Hypothalamus (tissue), 51 donors: Measurements from ENCODE around the gene RUNDC1.
"Not testable (repeated sequence)": the region's sequence is repeated elsewhere in the genome, so short reads cannot be mapped to it uniquely, and the experiment has no call there.

Source experiments
- DNase-seq, 51 donors: peaks; one replicate each; lab custom pipeline; 2025; lab: John Stamatoyannopoulos, UW

Gene RUNDC1

GRCh38 chr17:42989726-42990652, 9.6 kb downstream of the RUNDC1 start:
- DNase-seq, result no peak

- no peak for DNase-seq
These were observed 11.1 kb downstream of the RUNDC1 start for GRCh38 chr17:42991471-42991870.

- DNase-seq, result no peak
These were observed 12.5 kb downstream of the RUNDC1 start for GRCh38 chr17:42992872-42993271.

DNA sequence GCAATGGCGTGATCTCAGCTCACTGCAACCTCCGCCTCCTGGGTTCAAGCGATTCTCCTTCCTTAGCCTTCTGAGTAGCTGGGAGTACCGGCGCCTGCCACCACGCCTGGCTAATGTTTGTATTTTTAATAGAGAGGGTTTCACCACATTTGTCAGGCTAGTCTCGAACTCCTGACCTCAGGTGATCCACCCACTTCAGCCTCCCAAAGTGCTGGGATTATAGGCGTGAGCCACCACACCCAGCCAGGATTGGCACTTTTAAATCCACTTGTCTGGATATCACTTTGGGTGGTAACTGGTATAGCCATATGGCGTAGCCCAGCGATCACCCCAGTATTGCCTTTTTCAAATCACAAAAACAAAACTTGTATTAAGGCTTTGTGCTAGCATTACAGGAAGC, 13.5 kb downstream of the RUNDC1 start:
- not testable (repeated sequence) for DNase-seq

- DNase-seq, result no peak
These were observed 17.1 kb downstream of the RUNDC1 start for GRCh38 chr17:42997390-42997983.

- DNase-seq, result peak; percentile 51 to 99 (median 97)
These were observed 17.9 kb downstream of the RUNDC1 start, which contains the start of gene RPL27 for GRCh38 chr17:42997984-42998938. TSS of gene RPL27 (plus strand) at chr17:42998419. CDS start at chr17:42998751, 332 bp downstream.

DNA sequence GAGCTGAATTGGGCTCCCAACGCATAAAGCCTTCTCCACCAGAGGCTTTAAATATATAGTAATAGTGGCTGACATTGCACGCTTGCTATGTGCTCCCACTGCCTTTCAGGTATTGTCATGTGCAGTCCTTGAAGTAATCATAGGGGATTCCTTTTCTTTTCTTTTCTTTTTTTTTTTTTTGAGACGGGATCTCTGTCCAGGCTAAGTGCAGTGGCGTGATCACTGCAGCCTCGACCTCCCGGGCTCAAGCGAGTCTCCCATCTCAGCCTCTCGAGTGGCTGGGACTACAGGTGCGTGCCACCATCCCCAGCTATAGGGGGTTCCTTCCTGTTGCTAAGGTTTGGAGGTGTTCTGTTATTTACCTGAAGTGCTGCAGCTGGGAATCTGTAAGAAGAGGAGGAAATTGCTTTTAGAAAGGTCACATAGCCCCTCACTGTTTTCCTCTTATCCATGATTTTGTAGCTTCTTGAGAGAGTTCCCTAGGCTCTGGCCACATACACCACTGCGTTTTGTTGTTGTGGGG, 18.7 kb downstream of the RUNDC1 start:
- DNase-seq, result no peak

GRCh38 chr17:43000894-43001293, 20.5 kb downstream of the RUNDC1 start:
- DNase-seq, result not testable (repeated sequence)

- peak in 1 of 51 donors; percentile 3 for DNase-seq
These were observed 23.3 kb downstream of the RUNDC1 start for GRCh38 chr17:43003542-43004172.

- peak in 46 of 51 donors; percentile 10 to 78 (median 56) for DNase-seq
These were observed 26.5 kb downstream of the RUNDC1 start, which contains the start of gene IFI35 for GRCh38 chr17:43006639-43007551. TSS of gene IFI35 (plus strand) at chr17:43006784. CDS start at chr17:43006948, 164 bp downstream.

DNA sequence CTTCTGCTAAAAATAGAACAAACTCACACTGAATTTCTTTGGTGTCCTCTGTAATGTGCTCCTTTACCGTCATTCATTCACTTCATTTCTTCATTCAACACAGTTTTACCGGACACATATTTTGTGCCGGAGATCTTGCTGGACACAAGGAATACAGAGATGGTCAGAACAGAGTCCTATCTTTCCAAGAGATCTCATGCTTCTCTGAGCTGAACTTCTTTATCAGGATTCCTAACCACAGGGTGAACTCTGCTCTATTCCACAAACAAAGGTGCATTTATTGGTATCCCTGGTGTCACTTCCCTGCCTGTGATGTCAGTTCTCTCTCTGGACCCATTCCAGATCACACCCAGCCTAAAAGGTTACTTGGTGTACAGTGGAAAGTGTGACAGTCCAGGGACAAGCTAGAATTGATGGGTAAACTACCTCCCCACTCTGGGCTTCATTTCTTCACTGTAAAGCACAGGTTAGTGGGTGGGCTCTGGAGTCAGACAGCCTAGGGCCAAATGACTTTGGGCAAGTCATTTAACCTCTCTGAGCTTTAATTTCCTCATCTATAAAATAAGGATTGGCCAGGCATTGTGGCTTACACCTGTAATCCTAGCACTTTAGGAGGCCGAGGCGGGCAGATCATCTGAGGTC, 30.4 kb downstream of the RUNDC1 start:
- no peak for DNase-seq

DNA sequence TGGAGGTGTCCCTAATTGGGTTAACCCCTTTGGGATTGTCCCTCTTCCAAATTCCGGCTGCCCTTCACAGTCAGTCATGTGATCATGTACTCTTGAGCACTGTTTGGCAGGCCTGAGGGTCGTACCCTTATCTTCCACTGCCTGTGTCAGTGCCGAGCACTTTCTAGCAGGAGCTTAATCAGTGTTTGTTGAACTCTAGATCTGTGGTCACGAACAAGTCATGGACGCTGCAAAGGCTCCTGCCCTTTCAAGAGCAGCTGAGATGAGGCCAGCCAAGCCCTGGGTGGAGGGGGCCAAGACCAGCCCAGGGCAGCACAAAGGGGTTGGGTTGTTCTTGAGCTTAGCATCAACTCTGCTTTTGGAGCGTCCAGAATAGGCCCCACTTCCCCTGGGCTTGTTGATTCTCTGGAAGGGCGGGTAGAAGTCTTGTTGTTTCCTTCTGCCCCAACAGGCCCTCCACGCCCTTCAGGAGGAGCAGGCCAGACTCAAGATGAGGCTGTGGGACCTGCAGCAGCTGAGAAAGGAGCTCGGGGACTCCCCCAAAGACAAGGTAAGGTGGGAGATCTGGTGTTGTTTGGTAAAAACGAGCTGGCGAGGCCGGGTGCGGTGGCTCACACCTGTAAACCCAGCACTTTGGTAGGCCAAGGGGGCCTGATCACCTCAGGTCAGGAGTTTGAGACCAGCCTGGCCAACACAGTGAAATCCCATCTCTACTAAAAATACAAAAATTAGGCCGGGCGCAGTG, 31.5 kb downstream of the RUNDC1 start:
- no peak for DNase-seq

GRCh38 chr17:43013296-43013695, 32.9 kb downstream of the RUNDC1 start:
- no peak for DNase-seq

DNA sequence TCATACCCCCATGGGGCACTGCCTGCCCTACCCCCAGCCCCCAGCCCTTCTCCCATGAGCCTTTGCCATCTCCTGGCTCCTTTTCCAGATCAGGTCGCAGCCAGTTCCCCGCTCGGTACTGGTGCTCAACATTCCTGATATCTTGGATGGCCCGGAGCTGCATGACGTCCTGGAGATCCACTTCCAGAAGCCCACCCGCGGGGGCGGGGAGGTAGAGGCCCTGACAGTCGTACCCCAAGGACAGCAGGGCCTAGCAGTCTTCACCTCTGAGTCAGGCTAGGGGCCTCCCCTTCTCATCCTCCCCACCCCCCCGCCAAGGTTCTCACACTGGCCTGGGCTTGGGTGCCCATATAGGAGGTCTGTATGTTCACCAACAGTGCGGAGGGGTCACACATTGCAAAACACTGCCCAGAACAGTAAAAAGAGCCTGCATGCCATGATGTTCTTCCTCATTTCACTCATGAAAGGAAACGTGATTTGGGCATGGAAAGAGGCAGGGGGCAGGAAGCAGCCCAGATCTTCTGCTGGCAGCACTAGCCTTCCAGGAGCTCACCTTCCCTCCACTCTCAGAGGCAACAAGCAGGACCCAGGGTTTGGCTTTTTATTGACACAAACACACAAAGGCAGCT, 33.8 kb downstream of the RUNDC1 start:
- DNase-seq, result no peak

DNA sequence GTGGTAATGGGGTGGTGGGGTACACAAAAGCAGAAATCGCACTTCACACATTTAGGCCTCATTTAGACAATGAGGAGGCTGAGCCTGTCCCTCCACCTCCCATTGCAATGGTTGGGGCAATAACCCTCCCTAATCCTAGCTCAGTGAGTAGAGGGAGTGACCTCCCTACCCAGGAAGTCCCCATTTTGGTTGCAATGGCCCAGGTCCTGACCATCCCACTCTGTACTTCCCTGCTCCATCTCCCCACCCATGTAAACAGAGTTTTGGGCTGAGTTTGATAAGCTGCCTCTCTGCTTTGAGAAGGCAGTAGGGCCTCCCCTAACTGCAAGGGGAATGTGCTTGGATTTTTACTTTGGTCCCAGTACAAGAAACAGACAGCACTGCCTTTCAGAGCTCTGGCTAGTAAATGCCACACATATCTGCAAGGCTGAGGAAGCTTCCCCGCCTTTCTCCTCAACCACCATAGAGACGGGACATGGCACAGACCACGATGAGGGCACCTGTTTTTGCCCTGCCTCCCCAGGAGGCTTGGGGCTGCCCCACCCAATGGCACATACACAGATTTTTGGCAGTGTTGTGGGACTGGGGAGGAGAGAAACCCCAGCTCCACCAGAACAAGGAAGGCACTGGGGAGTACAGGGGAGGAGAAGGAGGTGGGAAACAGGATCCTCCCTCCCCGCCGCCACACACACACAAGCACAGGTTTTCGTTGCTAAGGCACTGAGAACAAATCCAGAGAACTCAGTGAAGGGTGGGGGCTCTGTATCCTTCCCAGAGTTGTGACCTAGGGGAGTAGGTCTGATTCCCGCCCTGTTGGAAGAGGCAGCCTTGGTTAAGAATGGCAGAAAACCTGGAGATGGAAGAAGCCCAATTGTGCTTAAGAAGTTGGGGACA, 34.5 kb downstream of the RUNDC1 start:
- DNase-seq, result peak in 1 of 51 donors; percentile 28

DNA sequence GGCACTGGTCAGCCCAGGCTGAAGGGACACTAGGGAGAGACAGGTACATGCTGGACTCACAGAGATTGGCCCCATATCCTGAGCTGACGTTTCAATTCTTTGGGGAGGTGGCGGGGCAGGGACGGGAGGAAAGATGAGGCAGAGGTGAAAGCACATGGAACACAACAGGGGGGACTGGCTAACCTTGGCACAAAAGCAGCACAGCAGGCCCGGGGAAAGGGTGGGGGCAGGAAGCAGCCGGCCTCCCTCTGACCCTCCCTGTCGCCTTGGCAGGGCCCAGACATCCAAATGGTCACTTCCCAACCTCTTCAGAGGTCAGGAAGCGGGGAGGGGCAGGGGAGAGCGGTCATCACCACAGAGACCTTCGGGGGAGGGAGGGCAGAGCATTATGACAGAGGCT, 35.2 kb downstream of the RUNDC1 start:
- no peak for DNase-seq
